Measurements from ENCODE around the gene CDYL.
A peak's percentile ranks its signal among the peaks of the same experiment; 100 is the strongest.

Gene CDYL

GRCh38 chr6:4777394-4777935 is 1.3 kb downstream of the CDYL start:
- peak; percentile 46 for DNase-seq (ENCODE audit: low read depth)
- peak overlapping the region; percentile 60 for H3K4me3 ChIP-seq (replicated peaks; ENCODE audit: low read depth, low read length)
- TF ChIP-seq CTCF (IDR thresholded peaks at IDR 0.05; ENCODE audit: low read length, missing control alignments): no peak

GRCh38 chr6:4778086-4778485 is 1.9 kb downstream of the CDYL start:
- TF ChIP-seq CTCF (IDR thresholded peaks at IDR 0.05; ENCODE audit: low read length, missing control alignments): no peak
- no peak for DNase-seq (ENCODE audit: low read depth)
- peak overlapping the region; percentile 60 for H3K4me3 ChIP-seq (replicated peaks; ENCODE audit: low read depth, low read length)

- peak; percentile 48 for DNase-seq (ENCODE audit: low read depth)
Observed at GRCh38 chr6:4780360-4780812, 4.2 kb downstream of the CDYL start.

GRCh38 chr6:4781426-4781825 is 5.2 kb downstream of the CDYL start:
- TF ChIP-seq CTCF (IDR thresholded peaks at IDR 0.05; ENCODE audit: low read length, missing control alignments): no peak
- no peak for DNase-seq (ENCODE audit: low read depth)
- no peak overlapping the region for H3K4me3 ChIP-seq (replicated peaks; ENCODE audit: low read depth, low read length)

More at GRCh38 chr6:4780360-4780812, 4.2 kb downstream of the CDYL start:
- TF ChIP-seq CTCF (IDR thresholded peaks at IDR 0.05; ENCODE audit: low read length, missing control alignments): no peak
- H3K4me3 ChIP-seq (replicated peaks; ENCODE audit: low read depth, low read length): no peak overlapping the region

- TF ChIP-seq CTCF (IDR thresholded peaks at IDR 0.05; ENCODE audit: low read length, missing control alignments): no peak
- H3K4me3 ChIP-seq (replicated peaks; ENCODE audit: low read depth, low read length): no peak overlapping the region
Observed at GRCh38 chr6:4781967-4782575, 5.9 kb downstream of the CDYL start.

GRCh38 chr6:4786996-4787395 is 10.8 kb downstream of the CDYL start:
- TF ChIP-seq CTCF (IDR thresholded peaks at IDR 0.05; ENCODE audit: low read length, missing control alignments): no peak
- no peak for DNase-seq (ENCODE audit: low read depth)
- no peak overlapping the region for H3K4me3 ChIP-seq (replicated peaks; ENCODE audit: low read depth, low read length)

More at GRCh38 chr6:4781967-4782575, 5.9 kb downstream of the CDYL start:
- no peak for DNase-seq (ENCODE audit: low read depth)

- DNase-seq (ENCODE audit: low read depth): no peak
- TF ChIP-seq CTCF (IDR thresholded peaks at IDR 0.05; ENCODE audit: low read length, missing control alignments): no peak
- no peak overlapping the region for H3K4me3 ChIP-seq (replicated peaks; ENCODE audit: low read depth, low read length)
Observed at GRCh38 chr6:4788482-4788881, 12.3 kb downstream of the CDYL start.

All from fibroblast of pulmonary artery (primary cell).